AG09319 (cell line): Measurements from ENCODE around the gene GARIN5A.

Experiments used
- DNase-seq: peaks from one replicate; pipeline ENCODE4 v3.0.0-alpha.2; 2010; ENCODE audit warnings: low read depth; ENCODE audit errors: extremely low read depth
- CTCF ChIP-seq: IDR thresholded peaks from 2 replicates; pipeline ENCODE4 v1.5.1; 2011; ENCODE audit warnings: low read depth, mild to moderate bottlenecking, inconsistent platforms, low read length, moderate library complexity

The GARIN5A gene

GRCh38 chr19:50418176-50419021 is 58.2 kb downstream of the GARIN5A start, which contains the start of gene SPIB:
SPIB (plus strand) TSS chr19:50418938; CDS start chr19:50418963, 25 bp downstream.
- no peak for DNase-seq
- TF ChIP-seq CTCF, result no peak

GRCh38 chr19:50417111-50418081 is 59.3 kb downstream of the GARIN5A start:
- DNase-seq, result no peak
- TF ChIP-seq CTCF, result no peak
